Aorta (tissue), 5 donors: ENCODE results near the gene MEIS1. TPM values are rescaled to one million over a fixed set of nuclear protein-coding genes. Genes with fewer than 3 reads are reported as not detected.

ENCODE experiments used
- ATAC-seq: fragments of 200-7000 bp; cut with Tn5 transposase; one replicate; pipeline ENCODE4 v1.9.1; 2022; ENCODE audit warnings: moderate library complexity; ENCODE audit not compliant: low FRiP score
- DNase-seq, 2 donors: peaks; one replicate each; pipeline ENCODE4 v3.0.0-alpha.2; 2020
- H3K27ac ChIP-seq, 2 donors: one replicate each; pipeline ENCODE4 v1.5.1; 2013; ENCODE audit warnings: low read length in 2 of 2, mild to moderate bottlenecking in 2 of 2, moderate library complexity in 2 of 2, control low read depth in 1 of 2, inconsistent platforms in 1 of 2, low read depth in 1 of 2
- H3K27me3 ChIP-seq, 2 donors: one replicate each; pipeline ENCODE4 v1.6.1; 2013; ENCODE audit warnings: control low read depth in 1 of 2, low read length in 1 of 2, mild to moderate bottlenecking in 1 of 2, moderate library complexity in 1 of 2; ENCODE audit not compliant: insufficient read depth in 2 of 2, control insufficient read depth in 1 of 2
- H3K36me3 ChIP-seq, 2 donors: one replicate each; pipeline ENCODE4 v1.6.1; 2013; ENCODE audit warnings: control low read depth in 1 of 2, low read length in 1 of 2, mild to moderate bottlenecking in 1 of 2; ENCODE audit not compliant: insufficient read depth in 2 of 2, control insufficient read depth in 1 of 2
- H3K4me1 ChIP-seq, 2 donors: one replicate each; pipeline ENCODE4 v1.6.1; 2013; ENCODE audit warnings: low read length in 2 of 2, control low read depth in 1 of 2, mild to moderate bottlenecking in 1 of 2, moderate library complexity in 1 of 2; ENCODE audit not compliant: insufficient read depth in 2 of 2, control insufficient read depth in 1 of 2
- H3K4me3 ChIP-seq, 2 donors: one replicate each; pipeline ENCODE4 v1.5.1; 2013; ENCODE audit warnings: low read length in 2 of 2, control low read depth in 1 of 2, mild to moderate bottlenecking in 1 of 2
- H3K9me3 ChIP-seq: one replicate; pipeline ENCODE4 v1.6.1; 2013; ENCODE audit warnings: mild to moderate bottlenecking, low read length; ENCODE audit not compliant: control insufficient read depth
- WGBS, 2 donors: extraction: QIAGEN DNeasy Blood & Tissue Kit; methylation state at CpG; one replicate each; pipeline ENCODE4 v1.1.7; 2013; 5-methylcytosine and 5-hydroxymethylcytosine counted together
- intact Hi-C, 2 donors: fragments of 100-400 bp; cut with DNase I; formaldehyde crosslinking; loops; one replicate each; pipeline versions ENCODE4 v1.14.2 to v1.15.0; 2022
- polyA plus RNA-seq, 2 donors: library from polyadenylated mRNA; stranded (reverse); fragments of 200-250 nt; gene quantifications; one replicate each; pipeline ENCODE4 v1.2.3, GENCODE V29; 2013
- total RNA-seq, 2 donors: library from RNA; stranded (reverse); fragmentation: NEBNext Ultra II Directional; extraction: Animal tissue kit (Norgen Biotek cat#: 25700); gene quantifications; one replicate each; pipeline ENCODE4 v1.2.1, GENCODE V29; 2021
- donor health status: healthy with polysubstance abuse.
- donor health status: Bipolar disorder and iron deficiency.
- donor health status: DM: no; HTN: no; CAD: no.
- donor health status: DM: no; HTN: no; CAD: no.
- donor health status: DM: yes; HTN: yes; CAD: no.

Gene MEIS1
- total and polyA plus RNA-seq, 4 donors = 7.6 to 76.6 (median 33.5) TPM

- Histone ChIP-seq H3K9me3 (no peaks in the 10 kb centered on the region), H3K27ac (no peak overlapping the region), H3K27me3 (no peaks in the 10 kb centered on the region), H3K4me3 (no peak overlapping the region), H3K36me3 (no peaks in the 10 kb centered on the region), H3K4me1 (no peaks in the 10 kb centered on the region)
- 95 to 100% methylated on average over 1 of the region's 1 CpG for WGBS, 2 donors
- ATAC-seq (no peak), DNase-seq (no peak)
- intact Hi-C loops = no loop called here
Observed at GRCh38 chr2:66412874-66413273, 22.1 kb upstream of the MEIS1 start.

GRCh38 chr2:66414896-66415295 lies 20.0 kb upstream of the MEIS1 start:
- intact Hi-C loops = no loop called here

GRCh38 chr2:66418381-66418780 lies 16.5 kb upstream of the MEIS1 start:
- 98% methylated on average over 18 of the region's 18 CpGs for WGBS, 2 donors
- H3K4me1 ChIP-seq = no peaks in the 10 kb centered on the region
- no peak overlapping the region for H3K27ac ChIP-seq
- H3K9me3 ChIP-seq = no peaks in the 10 kb centered on the region
- no peak overlapping the region for H3K4me3 ChIP-seq
- ATAC-seq = no peak
- H3K27me3 ChIP-seq = no peaks in the 10 kb centered on the region
- no peak for DNase-seq
- no peaks in the 10 kb centered on the region for H3K36me3 ChIP-seq
- intact Hi-C loops = no loop called here

More at GRCh38 chr2:66414896-66415295, 20.0 kb upstream of the MEIS1 start:
- ATAC-seq = no peak
- no peak for DNase-seq
- H3K4me3 ChIP-seq = no peak overlapping the region
- no peak overlapping the region for H3K27ac ChIP-seq
- no peaks in the 10 kb centered on the region for H3K27me3 ChIP-seq
- no peaks in the 10 kb centered on the region for H3K4me1 ChIP-seq
- no peaks in the 10 kb centered on the region for H3K36me3 ChIP-seq
- WGBS, 2 donors = 94 to 97% methylated on average over 1 of the region's 1 CpG
- H3K9me3 ChIP-seq = no peaks in the 10 kb centered on the region

GRCh38 chr2:66421612-66422011 lies 13.3 kb upstream of the MEIS1 start:
- Histone ChIP-seq H3K27ac (no peak overlapping the region), H3K27me3 (no peaks in the 10 kb centered on the region), H3K4me3 (no peak overlapping the region), H3K36me3 (no peaks in the 10 kb centered on the region), H3K9me3 (no peaks in the 10 kb centered on the region), H3K4me1 (no peaks in the 10 kb centered on the region)
- DNase-seq (no peak), ATAC-seq (no peak)
- 97 to 98% methylated on average over 1 of the region's 1 CpG for WGBS, 2 donors
- intact Hi-C loops = loop anchor here in 1 of 2 donors (10.0 kb wide), 1 partner anchor 903 kb away; no protein-coding TSS in a partner anchor

GRCh38 chr2:66423391-66424124 lies 11.4 kb upstream of the MEIS1 start:
- H3K27me3 ChIP-seq = no peaks in the 10 kb centered on the region
- no peaks in the 10 kb centered on the region for H3K9me3 ChIP-seq
- DNase-seq = no peak
- no peak for ATAC-seq
- H3K4me1 ChIP-seq = no peaks in the 10 kb centered on the region
- no peaks in the 10 kb centered on the region for H3K36me3 ChIP-seq
- no peak overlapping the region for H3K27ac ChIP-seq
- H3K4me3 ChIP-seq = no peak overlapping the region
- 89 to 92% methylated on average over 2 of the region's 2 CpGs for WGBS, 2 donors
- intact Hi-C loops = loop anchor here in 1 of 2 donors (10.0 kb wide), 1 partner anchor 901 kb away; no protein-coding TSS in a partner anchor

GRCh38 chr2:66426244-66427111 lies 8.4 kb upstream of the MEIS1 start:
- ATAC-seq (peak; percentile 51), DNase-seq (peak in 1 of 2 donors; percentile 63)
- Histone ChIP-seq H3K27ac (no peak overlapping the region), H3K4me1 (no peaks in the 10 kb centered on the region), H3K4me3 (no peak overlapping the region), H3K36me3 (no peaks in the 10 kb centered on the region), H3K9me3 (no peaks in the 10 kb centered on the region), H3K27me3 (no peaks in the 10 kb centered on the region)
- intact Hi-C loops = loop anchor here in 1 of 2 donors (10.0 kb wide), 1 partner anchor 898 kb away; no protein-coding TSS in a partner anchor
- WGBS, 2 donors = 18 to 34% methylated on average over 60 of the region's 60 CpGs

- H3K4me1 ChIP-seq = no peaks in the 10 kb centered on the region
- H3K4me3 ChIP-seq = no peak overlapping the region
Observed at GRCh38 chr2:66427300-66427699, 7.6 kb upstream of the MEIS1 start.

GRCh38 chr2:66428986-66429612 lies 5.8 kb upstream of the MEIS1 start:
- no peak overlapping the region for H3K4me3 ChIP-seq
- H3K4me1 ChIP-seq = no peaks in the 10 kb centered on the region
- no peak for DNase-seq
- no peak overlapping the region for H3K27ac ChIP-seq
- H3K9me3 ChIP-seq = no peaks in the 10 kb centered on the region
- intact Hi-C loops = loop anchor here (2.0 to 10.0 kb wide), 2 partner anchors 896 to 1414 kb away; no protein-coding TSS in a partner anchor
- no peak for ATAC-seq
- WGBS, 2 donors = 24 to 25% methylated on average over 5 of the region's 5 CpGs
- no peaks in the 10 kb centered on the region for H3K36me3 ChIP-seq
- H3K27me3 ChIP-seq = no peaks in the 10 kb centered on the region

More at GRCh38 chr2:66427300-66427699, 7.6 kb upstream of the MEIS1 start:
- Histone ChIP-seq H3K36me3 (no peaks in the 10 kb centered on the region), H3K9me3 (no peaks in the 10 kb centered on the region), H3K27ac (no peak overlapping the region), H3K27me3 (no peaks in the 10 kb centered on the region)
- intact Hi-C loops = loop anchor here in 1 of 2 donors (10.0 kb wide), 1 partner anchor 898 kb away; no protein-coding TSS in a partner anchor
- ATAC-seq (no peak), DNase-seq (no peak)
- WGBS, 2 donors = 85 to 91% methylated on average over 9 of the region's 9 CpGs
